Measurements from ENCODE around the gene NPFFR2.

- no peak for TF ChIP-seq POLR2A (IDR thresholded peaks at IDR 0.05)
- no peak for TF ChIP-seq CTCF (IDR thresholded peaks at IDR 0.05)
- TF ChIP-seq EP300 (IDR thresholded peaks at IDR 0.05) = no peak
- no peak for TF ChIP-seq POLR2AphosphoS5 (IDR thresholded peaks at IDR 0.05)
Observed at GRCh38 chr4:72109364-72109763, 77.6 kb downstream of the NPFFR2 start.

Measured in sigmoid colon (tissue), 4 donors.